SK-N-MC (cell line): ENCODE results near the gene PTAR1.

Experiments used
- EZH2 ChIP-seq: fragments of 200-600 bp; sonication (generic); IDR thresholded peaks from one replicate; pipeline ENCODE4 v1.6.1; 2017; ENCODE audit warnings: antibody characterized with exemption
- POLR2AphosphoS5 ChIP-seq: IDR thresholded peaks from 2 replicates; pipeline ENCODE4 v1.6.1; 2012; ENCODE audit warnings: mild to moderate bottlenecking, low read depth, low read length, borderline replicate concordance

- TF ChIP-seq POLR2AphosphoS5 (no peak), EZH2 (no peak)
These were observed 80.8 kb downstream of the PTAR1 start for GRCh38 chr9:69678843-69679538.
